Adipocyte (in vitro differentiated cells): ENCODE results near the gene NAA38.

Experiments
- DNase-seq: peaks from one replicate; pipeline ENCODE4 v3.0.0-alpha.2; 2015; ENCODE audit warnings: low read depth
- H3K27me3 ChIP-seq: replicated peaks from 2 replicates; pipeline ENCODE4 v1.7.0; 2013; ENCODE audit warnings: mild to moderate bottlenecking, low read length, moderate library complexity; ENCODE audit not compliant: control insufficient read depth, insufficient read depth
- H3K36me3 ChIP-seq: 2 replicates; pipeline ENCODE4 v1.7.0; 2013; ENCODE audit warnings: low read length, mild to moderate bottlenecking, moderate library complexity; ENCODE audit not compliant: control insufficient read depth, insufficient read depth, severe bottlenecking
- H3K4me1 ChIP-seq: 2 replicates; pipeline ENCODE4 v1.7.0; 2013; ENCODE audit warnings: mild to moderate bottlenecking, low read length, moderate library complexity; ENCODE audit not compliant: control insufficient read depth, insufficient read depth
- H3K4me3 ChIP-seq: 2 replicates; pipeline ENCODE4 v1.7.0; 2013; ENCODE audit warnings: mild to moderate bottlenecking, low read length, moderate library complexity
- H3K9ac ChIP-seq: 2 replicates; pipeline ENCODE4 v1.7.0; 2013; ENCODE audit warnings: mild to moderate bottlenecking, low read length, moderate library complexity
- H3K9me3 ChIP-seq: 2 replicates; pipeline ENCODE4 v1.7.0; 2013; ENCODE audit warnings: mild to moderate bottlenecking, low read length, moderate library complexity; ENCODE audit not compliant: control insufficient read depth

The NAA38 gene

DNA sequence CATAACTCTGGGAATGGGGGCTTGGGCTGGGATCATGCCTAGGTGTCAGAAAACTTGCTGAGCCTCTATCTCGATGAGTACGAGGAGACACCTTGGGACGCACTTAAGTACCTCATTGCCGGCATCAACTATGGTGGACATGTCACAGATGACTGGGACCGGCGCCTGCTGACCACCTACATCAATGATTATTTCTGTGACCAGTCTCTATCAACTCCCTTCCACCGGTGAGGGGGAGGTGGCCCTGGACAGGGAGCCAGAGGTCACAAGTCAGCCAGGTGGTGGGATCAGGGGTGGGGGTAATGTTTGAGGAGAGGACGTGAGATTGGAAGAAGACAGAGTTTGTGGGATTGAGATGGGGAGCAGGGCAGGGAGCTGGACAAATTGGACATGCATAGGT lies 26.7 kb downstream of the NAA38 start:
- Histone ChIP-seq H3K4me3 (no peak overlapping the region), H3K9ac (no peak overlapping the region), H3K36me3 (no peaks in the 10 kb centered on the region), H3K9me3 (no peaks in the 10 kb centered on the region), H3K27me3 (peaks cover 15% of the 10 kb centered on the region), H3K4me1 (peaks cover 8% of the 10 kb centered on the region)
- no peak for DNase-seq

DNA sequence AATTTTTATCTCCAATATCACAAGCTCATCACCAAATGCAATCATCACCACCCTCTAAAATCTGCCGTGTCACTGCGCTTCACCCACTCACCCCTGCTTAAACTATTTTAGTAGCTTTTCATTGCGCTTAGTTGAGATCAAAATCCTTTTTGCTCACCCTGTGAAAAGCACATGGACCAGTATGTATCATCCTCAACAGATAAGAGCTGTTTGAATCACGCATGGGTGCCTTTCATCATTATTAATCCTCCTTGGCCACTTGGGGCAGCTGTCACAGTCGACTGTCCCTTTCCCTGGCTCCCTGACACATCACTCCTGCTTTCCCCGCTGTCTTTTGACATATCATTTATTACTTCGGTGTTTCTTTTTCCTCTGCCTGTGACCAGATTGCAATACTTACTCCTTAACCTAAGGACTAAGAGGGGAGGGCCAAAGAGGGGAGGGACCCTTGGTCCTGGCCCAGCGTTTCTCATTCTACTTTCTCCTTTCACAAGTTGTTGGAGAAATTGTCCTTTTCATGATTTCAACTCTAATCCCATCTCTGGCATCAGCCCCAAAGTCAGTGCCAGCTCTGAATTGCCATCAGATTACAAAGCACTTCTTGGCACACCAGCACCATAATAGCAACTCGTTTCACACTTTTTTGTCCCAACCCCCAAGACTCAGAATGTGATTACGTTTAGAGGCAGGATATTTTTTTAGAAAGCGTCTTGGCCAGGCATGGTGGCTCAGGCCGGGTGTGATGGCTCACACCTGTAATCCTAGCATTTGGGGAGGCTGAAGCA lies 32.0 kb downstream of the NAA38 start:
- no peaks in the 10 kb centered on the region for H3K27me3 ChIP-seq
- H3K36me3 ChIP-seq = no peaks in the 10 kb centered on the region
- H3K9me3 ChIP-seq = no peaks in the 10 kb centered on the region
- peak; percentile 16 for DNase-seq
- peaks cover 11% of the 10 kb centered on the region for H3K4me1 ChIP-seq
- no peak overlapping the region for H3K4me3 ChIP-seq
- no peak overlapping the region for H3K9ac ChIP-seq

DNA sequence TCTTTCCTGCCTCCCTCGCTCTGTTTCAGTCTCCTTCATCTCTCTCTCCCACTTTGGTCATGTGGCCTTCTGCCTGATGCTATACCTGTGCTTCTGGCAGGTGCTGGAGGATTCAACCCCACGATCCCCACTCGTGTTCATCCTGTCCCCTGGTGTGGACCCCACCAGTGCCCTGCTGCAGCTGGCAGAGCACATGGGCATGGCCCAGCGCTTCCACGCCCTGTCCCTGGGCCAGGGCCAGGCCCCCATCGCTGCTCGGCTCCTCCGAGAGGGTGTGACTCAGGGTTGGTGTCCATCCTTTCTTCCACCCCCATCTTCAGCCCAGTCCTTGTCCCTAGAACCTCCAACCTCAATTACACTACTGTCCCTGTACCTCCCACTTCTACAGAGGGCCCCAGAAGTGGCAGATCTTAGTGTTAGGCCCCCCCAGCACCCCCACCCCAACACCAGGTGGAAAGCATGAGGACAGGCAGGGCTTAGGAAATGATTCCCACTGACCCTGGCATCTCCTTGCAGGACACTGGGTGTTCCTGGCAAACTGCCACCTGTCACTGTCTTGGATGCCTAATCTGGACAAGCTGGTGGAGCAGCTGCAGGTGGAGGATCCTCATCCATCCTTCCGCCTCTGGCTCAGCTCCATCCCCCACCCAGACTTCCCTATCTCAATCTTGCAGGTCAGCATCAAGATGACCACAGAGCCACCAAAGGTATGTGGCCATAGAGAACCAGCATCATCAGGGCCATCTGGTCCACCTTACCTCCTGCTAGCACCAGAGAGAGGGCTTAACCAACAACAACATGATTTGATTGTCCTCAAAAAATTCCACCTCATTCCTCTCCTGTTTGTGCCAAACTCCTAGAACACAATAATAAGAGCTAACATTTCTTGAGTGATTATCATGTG lies 33.1 kb downstream of the NAA38 start:
- Histone ChIP-seq H3K9me3 (no peaks in the 10 kb centered on the region), H3K36me3 (no peaks in the 10 kb centered on the region), H3K9ac (no peak overlapping the region), H3K4me3 (no peak overlapping the region), H3K27me3 (peaks cover 4% of the 10 kb centered on the region), H3K4me1 (peaks cover 11% of the 10 kb centered on the region)
- DNase-seq = no peak

DNA sequence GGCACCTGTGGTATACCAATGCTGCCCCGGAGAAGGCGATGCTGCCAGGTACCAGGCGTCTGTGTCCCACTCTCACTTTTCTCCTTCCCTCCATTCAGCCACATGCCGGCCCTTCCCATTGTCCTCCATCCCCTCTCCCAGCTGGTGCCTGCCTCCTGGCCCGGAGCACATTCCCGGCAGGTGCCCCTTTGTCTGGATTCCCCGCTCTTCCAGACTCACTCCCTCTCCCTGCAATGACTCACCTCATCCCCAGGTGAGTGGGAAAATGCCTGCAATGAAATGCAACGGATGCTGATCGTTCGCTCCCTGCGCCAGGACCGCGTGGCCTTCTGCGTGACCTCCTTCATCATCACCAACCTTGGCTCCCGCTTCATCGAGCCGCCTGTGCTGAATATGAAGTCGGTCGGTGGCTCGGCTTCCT lies 33.8 kb downstream of the NAA38 start:
- Histone ChIP-seq H3K9ac (no peak overlapping the region), H3K4me1 (peaks cover 11% of the 10 kb centered on the region), H3K4me3 (no peak overlapping the region), H3K27me3 (peaks cover 11% of the 10 kb centered on the region), H3K36me3 (no peaks in the 10 kb centered on the region), H3K9me3 (no peaks in the 10 kb centered on the region)
- DNase-seq = no peak

DNA sequence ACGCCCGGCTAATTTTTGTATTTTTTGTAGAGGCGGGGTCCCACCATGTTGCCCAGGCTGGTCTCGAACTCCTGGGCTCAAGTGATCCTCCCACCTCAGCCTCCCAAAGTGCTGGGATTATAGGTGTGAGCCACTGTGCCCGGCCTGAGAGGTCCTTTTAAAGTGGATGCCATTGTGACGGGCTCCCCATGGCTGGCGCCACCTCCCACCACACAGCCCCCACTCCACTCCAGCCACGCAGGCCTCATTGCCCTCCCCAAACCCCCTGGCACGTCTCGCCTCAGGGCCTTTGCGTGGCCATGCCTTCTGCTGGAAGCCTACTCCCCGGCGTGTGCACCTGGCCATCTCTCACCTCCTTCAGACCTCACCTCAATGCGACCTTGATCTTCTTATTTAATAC lies 35.2 kb downstream of the NAA38 start:
- DNase-seq = no peak

DNA sequence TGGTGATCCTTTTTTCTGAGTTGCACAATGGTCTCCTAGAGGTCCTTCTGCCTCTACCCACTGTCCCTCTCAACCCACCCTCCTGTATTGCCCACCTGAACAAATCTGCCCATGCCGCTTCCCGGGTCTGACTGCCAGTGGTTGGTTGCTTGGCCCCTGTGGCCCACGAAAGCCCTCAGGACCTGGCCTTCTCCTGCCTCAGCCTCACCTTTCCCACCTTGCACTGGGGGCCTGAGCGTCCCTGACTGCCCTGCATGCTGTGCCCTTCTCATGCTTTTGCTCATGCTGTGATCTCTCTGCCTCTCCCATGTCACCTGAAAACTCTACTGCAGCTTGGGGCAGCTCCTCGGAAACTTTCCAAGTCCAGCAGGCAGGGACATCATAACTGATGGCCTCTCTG lies 37.1 kb downstream of the NAA38 start:
- no peak for DNase-seq
- Histone ChIP-seq H3K9me3 (no peaks in the 10 kb centered on the region), H3K36me3 (no peaks in the 10 kb centered on the region), H3K9ac (no peak overlapping the region), H3K4me3 (no peak overlapping the region), H3K4me1 (peaks cover 3% of the 10 kb centered on the region), H3K27me3 (peaks cover 44% of the 10 kb centered on the region)

More for the DNA sequence above, 35.2 kb downstream of the NAA38 start:
- peaks cover 11% of the 10 kb centered on the region for H3K4me1 ChIP-seq
- H3K27me3 ChIP-seq = peaks cover 25% of the 10 kb centered on the region
- H3K36me3 ChIP-seq = no peaks in the 10 kb centered on the region
- no peak overlapping the region for H3K9ac ChIP-seq
- no peaks in the 10 kb centered on the region for H3K9me3 ChIP-seq
- H3K4me3 ChIP-seq = no peak overlapping the region

DNA sequence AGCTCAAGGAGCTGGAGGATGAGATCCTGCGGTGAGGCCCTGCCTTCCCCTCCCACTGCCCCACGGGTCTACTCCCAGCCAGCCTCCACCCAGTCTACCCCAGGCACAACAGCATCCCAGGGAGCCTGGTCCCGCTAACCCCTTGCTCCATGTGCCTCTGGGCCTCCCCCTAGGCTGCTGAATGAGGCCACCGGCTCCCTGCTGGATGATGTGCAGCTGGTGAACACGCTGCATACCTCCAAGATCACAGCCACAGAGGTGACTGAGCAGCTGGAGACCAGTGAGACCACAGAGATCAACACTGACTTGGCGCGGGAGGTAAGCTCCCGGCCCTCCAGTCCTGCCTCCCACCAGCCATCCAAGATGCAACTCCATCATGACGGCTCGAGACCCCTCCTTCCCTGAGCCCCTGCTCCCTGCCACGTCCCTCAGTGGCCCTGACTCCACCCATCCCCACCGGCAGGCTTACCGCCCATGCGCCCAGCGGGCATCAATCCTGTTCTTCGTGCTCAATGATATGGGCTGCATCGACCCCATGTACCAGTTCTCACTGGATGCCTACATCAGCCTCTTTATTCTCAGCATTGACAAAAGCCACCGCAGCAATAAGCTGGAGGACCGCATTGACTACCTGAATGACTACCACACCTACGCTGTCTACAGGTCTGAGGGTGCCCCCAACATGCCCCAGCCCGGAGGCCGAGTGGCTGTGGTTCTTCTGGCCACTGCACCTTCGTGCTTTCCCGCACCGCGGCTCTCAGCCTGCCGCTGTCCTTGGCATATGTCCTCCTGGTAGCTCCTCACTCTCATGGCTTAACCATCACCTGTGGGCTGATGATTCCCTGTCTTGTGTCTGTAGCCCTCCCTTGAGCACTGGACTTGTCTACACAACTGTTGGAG lies 38.4 kb downstream of the NAA38 start:
- Histone ChIP-seq H3K9me3 (no peaks in the 10 kb centered on the region), H3K4me1 (no peaks in the 10 kb centered on the region), H3K9ac (no peak overlapping the region), H3K4me3 (no peak overlapping the region), H3K27me3 (peaks cover 48% of the 10 kb centered on the region), H3K36me3 (no peaks in the 10 kb centered on the region)
- DNase-seq = no peak

DNA sequence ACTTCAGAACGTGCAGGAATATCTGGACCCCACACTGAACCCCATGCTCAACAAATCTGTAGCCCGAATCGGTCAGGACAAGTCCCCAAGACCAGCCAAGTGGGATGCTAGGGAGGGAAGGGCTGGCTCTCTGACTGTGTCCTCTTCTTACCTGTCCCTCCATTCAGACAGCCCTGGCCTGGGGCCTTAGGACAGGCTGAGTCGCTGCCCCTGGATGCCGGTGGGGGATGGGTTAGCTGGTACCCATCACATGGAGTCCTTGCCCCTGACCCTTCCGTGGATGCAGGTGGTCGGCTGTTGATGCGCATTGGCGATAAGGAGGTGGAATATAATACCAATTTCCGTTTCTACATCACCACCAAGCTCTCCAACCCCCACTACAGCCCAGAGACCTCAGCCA lies 39.3 kb downstream of the NAA38 start:
- H3K27me3 ChIP-seq = peaks cover 48% of the 10 kb centered on the region
- no peak overlapping the region for H3K9ac ChIP-seq
- no peak overlapping the region for H3K4me3 ChIP-seq
- no peaks in the 10 kb centered on the region for H3K9me3 ChIP-seq
- no peaks in the 10 kb centered on the region for H3K4me1 ChIP-seq
- no peak for DNase-seq
- no peaks in the 10 kb centered on the region for H3K36me3 ChIP-seq

DNA sequence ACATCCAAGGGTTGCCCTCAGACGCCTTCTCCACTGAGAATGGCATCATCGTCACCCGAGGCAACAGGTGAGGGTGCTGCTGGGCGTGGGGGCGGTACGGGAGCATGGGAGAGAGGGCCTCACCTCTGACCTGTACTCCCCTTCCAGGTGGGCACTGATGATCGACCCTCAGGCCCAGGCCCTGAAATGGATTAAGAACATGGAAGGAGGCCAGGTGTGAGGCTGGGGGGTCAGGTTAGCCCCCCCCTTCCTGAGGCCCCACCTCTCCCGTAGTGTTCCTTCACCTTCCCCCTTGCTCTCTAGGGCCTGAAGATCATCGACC lies 39.8 kb downstream of the NAA38 start:
- no peaks in the 10 kb centered on the region for H3K36me3 ChIP-seq
- no peaks in the 10 kb centered on the region for H3K4me1 ChIP-seq
- H3K4me3 ChIP-seq = no peak overlapping the region
- no peaks in the 10 kb centered on the region for H3K9me3 ChIP-seq
- peaks cover 48% of the 10 kb centered on the region for H3K27me3 ChIP-seq
- no peak overlapping the region for H3K9ac ChIP-seq
- no peak for DNase-seq

DNA sequence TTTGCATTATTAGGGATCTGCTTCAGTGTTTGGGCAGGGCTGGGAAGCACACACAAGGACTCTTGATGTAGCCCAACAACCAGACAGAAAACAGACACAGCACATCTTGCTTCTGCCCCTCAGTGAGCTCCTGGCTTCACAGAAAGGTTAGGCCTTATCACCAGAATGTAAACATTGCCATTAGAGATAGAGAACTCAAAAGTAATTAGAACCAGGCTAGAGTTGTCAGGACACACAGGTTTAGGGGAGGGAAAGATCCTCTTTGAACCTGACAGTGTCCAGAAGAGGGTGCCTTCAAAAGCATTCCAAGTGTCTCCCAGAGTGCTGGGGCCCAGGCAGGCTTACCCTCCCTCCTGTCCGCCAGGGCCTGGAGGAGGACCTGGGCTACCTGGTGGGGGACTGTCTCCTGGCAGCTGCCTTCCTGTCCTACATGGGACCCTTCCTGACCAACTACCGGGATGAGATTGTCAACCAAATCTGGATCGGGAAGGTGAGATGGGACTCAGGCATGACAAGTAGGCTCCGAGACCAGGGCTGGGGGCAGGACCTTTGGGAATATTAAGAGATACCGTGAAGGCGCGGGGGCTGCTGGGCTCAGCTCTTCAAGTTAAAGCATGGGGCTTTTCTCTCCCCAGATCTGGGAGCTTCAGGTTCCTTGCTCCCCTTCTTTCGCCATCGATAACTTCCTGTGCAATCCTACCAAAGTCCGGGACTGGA lies 40.3 kb downstream of the NAA38 start:
- Histone ChIP-seq H3K36me3 (no peaks in the 10 kb centered on the region), H3K9ac (no peak overlapping the region), H3K27me3 (peaks cover 48% of the 10 kb centered on the region), H3K4me3 (no peak overlapping the region), H3K4me1 (no peaks in the 10 kb centered on the region), H3K9me3 (no peaks in the 10 kb centered on the region)
- no peak for DNase-seq
